Left lobe of liver (tissue), 2 donors: ENCODE results near the gene FSD1. TPM values are rescaled to one million over a fixed set of nuclear protein-coding genes. Genes with fewer than 3 reads are reported as not detected.

Experiments used
- ATAC-seq: fragments of 200-7000 bp; cut with Tn5 transposase; one replicate; pipeline ENCODE4 v1.9.1; 2020; ENCODE audit warnings: mild to moderate bottlenecking, moderate library complexity
- DNase-seq: peaks from one replicate; pipeline ENCODE4 v3.0.0-alpha.2; 2020; ENCODE audit warnings: low spot score
- total RNA-seq: library from RNA; stranded (reverse); gene quantifications from one replicate; pipeline ENCODE4 v1.2.1, GENCODE V29; 2021
- donor health status: DM: no; HTN: no; CAD: no; lungs with moderate emphysema.
- donor health status: DM: no; HTN: yes; CAD: no.

Gene FSD1
- total RNA-seq, 1 donor from 2014 or later = 1.3 TPM

- no peak for DNase-seq
- ATAC-seq = no peak
Observed at GRCh38 chr19:4361152-4362046, 57.0 kb downstream of the FSD1 start.

GRCh38 chr19:4362101-4362828, 57.9 kb downstream of the FSD1 start:
- ATAC-seq (peak; percentile 2), DNase-seq (no peak)

GRCh38 chr19:4362831-4363545, 58.6 kb downstream of the FSD1 start:
- DNase-seq = peak; percentile 50

GRCh38 chr19:4363571-4364304, 59.3 kb downstream of the FSD1 start:
- no peak for DNase-seq
- ATAC-seq = no peak

More at GRCh38 chr19:4362831-4363545, 58.6 kb downstream of the FSD1 start:
- peak; percentile 5 for ATAC-seq

DNA sequence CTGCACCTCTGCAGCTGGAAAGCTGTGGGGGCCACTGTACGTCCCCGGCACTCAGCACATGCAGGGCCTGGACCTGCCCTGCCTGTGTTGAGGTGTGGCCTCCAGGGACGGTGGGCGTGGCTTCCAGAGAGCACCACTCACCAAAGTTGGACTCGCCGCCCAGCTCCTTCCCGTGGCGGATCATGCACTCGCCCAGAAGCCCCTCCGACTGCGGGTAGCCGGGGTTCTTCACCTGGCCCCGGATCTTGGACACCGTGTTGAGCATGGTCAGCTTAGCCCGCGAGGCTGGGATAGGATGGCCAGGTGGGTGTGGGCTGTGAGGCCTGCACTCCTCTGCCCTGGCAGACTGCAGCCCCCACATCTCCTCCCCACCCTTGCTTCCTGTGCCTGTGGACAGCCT, 60.9 kb downstream of the FSD1 start:
- ATAC-seq (no peak), DNase-seq (no peak)

- DNase-seq (no peak), ATAC-seq (no peak)
Observed at GRCh38 chr19:4365791-4366665, 61.6 kb downstream of the FSD1 start.

DNA sequence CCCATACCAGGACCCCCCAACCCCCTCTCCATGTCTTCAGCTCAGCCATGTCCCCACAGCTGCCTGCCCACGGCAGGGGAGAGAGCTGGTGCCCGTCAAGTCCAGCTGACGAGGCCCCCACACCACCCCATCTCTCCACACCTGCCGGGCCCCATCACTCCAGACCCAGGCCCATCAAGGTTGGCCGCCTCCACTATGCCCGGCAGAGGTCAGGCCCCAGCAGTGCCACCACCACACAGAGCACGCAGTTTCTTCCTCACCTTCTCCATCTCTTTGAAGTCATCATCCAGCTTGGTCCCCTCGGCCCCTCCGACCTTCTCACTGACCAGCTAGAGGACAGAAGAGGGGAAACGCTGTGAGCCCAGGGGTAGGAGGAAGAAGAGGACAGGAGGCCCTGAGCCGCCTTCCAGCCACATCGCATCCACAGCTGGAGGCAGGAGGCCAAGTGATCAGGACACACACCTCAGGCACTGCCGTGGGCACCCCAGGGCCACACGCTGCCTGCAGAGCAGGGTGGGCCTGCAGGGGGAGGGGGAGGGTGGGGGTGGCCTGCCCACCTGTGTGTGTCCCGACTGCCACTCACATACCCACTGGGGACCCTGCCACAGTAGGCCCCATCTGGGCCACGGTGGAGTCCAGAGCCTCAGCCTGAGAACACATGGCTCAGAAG, 62.4 kb downstream of the FSD1 start:
- DNase-seq (no peak), ATAC-seq (no peak)

GRCh38 chr19:4367336-4367723, 62.9 kb downstream of the FSD1 start:
- no peak for DNase-seq
- no peak for ATAC-seq

DNA sequence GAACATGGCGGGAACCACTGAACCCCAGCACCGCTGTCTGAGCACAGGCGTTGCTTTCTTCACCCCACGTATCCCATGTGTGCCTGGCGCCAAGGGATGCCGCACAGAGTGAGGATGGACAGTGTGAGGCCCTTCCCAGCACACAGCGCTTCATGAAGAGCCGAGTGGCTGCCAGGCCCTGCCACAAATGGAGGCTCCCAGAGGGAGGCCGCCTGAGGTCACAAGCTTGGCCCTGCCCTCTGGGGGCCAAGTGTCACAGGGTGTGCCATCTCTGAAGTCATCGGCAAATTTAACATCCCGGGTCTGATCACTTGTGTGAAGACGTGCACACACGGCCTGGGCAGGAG, 63.4 kb downstream of the FSD1 start:
- DNase-seq (no peak), ATAC-seq (no peak)

- peak; percentile 2 for ATAC-seq
- DNase-seq = peak; percentile 58
Observed at GRCh38 chr19:4368128-4368820, 63.9 kb downstream of the FSD1 start.

GRCh38 chr19:4369109-4369887, 64.9 kb downstream of the FSD1 start:
- no peak for DNase-seq
- ATAC-seq = peak; percentile 43

DNA sequence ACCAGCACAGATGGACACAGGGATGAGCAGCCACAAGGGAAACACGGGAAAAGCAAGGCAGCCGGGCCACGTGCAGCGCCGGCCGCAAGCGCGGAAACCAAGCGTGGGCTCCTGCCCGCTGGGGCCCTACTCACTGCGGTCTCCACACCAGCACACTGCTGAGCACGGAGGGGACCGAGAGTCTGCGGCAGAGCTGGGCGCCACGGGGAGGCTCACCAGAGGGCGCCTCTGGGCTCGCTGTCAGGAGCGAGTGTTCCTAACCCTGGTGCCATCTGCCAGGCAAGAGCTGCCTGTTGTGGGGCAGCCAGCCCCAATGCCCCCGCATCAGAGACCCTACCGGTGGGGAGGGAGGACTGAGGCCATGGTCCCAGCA, 65.5 kb downstream of the FSD1 start:
- ATAC-seq = peak; percentile 21
- no peak for DNase-seq

DNA sequence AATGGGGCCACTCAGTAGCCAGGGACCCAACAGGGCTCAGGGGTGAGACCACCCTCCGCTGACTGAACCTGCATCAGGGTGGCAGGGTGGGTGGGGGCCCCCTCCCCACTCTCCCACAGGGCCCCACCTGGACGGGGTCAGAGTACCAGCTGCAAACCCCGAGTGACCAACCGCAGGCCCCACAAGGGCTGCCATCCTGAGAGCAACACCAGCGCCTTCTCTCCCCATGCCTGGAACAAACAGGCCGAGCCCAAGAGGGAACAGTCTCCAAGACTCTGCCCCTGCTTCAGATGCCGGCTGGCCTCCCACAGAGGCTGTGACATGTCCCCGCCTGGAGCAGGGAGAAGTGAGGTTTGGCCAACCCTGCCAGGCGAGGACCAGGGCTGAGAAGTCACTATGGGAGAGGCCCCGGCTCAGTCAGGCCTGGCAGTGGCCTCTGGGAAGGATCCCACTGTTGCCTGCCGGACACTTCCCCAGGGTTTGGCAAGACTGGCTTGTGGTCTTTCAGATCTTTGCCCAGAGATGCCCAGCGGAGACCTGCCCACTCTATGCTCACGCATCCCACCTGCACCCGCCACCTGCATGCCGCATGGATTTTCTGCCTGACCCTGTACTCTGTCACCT, 66.1 kb downstream of the FSD1 start:
- ATAC-seq (no peak), DNase-seq (no peak)

DNA sequence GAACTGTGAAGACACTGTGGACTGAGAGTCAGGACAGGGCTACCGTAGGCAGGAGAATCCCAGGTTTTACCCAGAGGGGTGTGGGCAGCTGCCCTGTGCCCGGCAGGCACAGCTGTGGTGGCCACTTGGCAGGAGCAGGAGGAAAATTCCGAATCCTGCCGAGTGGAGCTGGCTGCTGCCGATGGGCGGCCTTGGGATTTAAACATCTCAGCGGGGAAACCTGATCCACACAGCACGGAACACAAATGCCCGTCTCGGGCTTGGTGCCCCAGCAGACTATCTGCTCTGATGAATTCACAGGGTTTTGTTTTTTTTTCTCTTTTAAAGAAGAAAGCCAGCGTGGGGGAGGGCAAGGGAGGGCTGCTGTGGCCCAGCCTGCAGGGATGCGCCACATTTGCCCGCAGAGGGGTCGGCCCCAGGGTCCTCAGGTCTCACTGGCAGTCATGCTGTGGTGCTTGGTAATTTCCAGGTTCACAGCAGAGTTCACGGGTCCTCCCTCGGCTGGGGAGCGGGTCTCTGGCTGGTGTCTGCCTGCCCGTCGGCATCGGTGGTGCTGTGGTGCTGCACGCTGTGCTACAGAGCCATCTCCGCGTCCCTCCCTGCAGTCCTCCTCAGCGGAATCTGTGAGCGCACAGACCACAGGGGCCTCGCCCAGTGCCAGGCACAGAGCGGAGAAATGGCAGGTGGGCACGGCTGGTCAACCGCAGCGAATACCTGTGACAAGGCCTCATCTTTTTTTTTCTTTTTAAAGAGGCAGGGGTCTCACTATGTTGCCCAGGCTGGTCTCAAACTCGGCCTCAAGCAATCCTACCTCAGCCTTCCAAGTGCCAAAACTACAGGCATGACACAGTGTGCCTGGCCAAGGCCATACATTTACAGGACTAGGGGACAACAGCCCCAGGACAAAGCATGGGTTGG, 67.1 kb downstream of the FSD1 start:
- DNase-seq = no peak
- ATAC-seq = no peak

DNA sequence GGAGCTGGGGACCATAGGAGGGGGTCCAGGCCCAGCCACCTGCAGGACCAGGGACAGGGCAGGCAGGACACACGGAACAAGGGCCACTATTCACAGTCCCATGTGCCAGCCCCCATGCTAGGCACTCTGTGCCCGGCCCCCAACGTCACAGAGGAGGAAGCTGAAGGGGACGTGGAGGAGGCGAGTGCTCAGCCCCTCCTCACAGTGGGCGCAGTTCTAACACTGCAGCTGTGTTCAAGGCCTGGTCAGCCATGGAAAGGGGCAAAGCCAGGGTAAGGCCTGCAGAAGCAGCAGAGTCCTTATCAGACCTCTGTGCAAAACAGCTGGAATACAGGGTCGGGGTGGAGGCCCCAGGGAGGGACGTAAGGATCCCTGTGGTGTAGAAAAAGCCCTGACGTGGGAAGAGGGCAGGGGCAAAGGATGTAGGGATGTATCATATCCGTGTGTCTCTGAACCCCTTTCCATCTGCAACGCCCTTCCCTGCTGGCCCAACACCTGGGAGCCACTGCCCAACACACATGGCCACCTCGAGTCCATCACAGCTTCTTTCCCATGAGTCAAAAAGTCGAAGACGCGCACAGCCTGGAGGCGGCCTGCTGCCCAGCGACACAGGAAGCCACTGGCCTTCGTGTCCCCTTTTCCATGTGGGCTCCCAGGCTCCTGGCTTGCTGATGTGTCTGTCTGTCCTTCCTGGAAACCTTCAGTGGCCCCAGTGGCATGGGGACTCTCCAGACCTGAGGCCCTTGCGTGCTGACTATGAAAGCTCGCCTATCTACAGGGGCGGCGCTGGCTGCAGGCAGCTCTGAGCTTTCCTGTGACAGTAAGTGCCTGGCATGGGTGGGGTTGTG, 68.0 kb downstream of the FSD1 start:
- no peak for ATAC-seq
- no peak for DNase-seq

GRCh38 chr19:4373013-4373367, 68.6 kb downstream of the FSD1 start:
- ATAC-seq (no peak), DNase-seq (no peak)
